Neutrophil (primary cell): ENCODE data around the gene DIRAS1.

ENCODE experiments used
- H3K27ac ChIP-seq: fragments of 200-600 bp; sonication (generic); 2 replicates; pipeline ENCODE4 v1.5.1; 2016; ENCODE audit warnings: mild to moderate bottlenecking, moderate library complexity
- H3K27me3 ChIP-seq: fragments of 200-600 bp; sonication (generic); 2 replicates; pipeline ENCODE4 v1.6.0; 2016; ENCODE audit warnings: mild to moderate bottlenecking
- H3K36me3 ChIP-seq: fragments of 200-600 bp; sonication (generic); 2 replicates; pipeline ENCODE4 v1.5.1; 2017
- H3K4me1 ChIP-seq, 2 experiments: fragments of 200-600 bp in 1 of 2; sonication (generic) in 1 of 2; 1 replicate in 1 of 2; 2 replicates in 1 of 2; pipeline versions ENCODE4 v1.5.1 to v1.6.1; 2013 to 2016; ENCODE audit warnings: low read depth in 1 of 2, low read length in 1 of 2, mild to moderate bottlenecking in 1 of 2, moderate library complexity in 1 of 2; ENCODE audit not compliant: control insufficient read depth in 1 of 2, insufficient read depth in 1 of 2
- H3K4me3 ChIP-seq, 2 experiments: fragments of 200-600 bp in 1 of 2; sonication (generic) in 1 of 2; 1 replicate in 1 of 2; 2 replicates in 1 of 2; pipeline ENCODE4 v1.5.1; 2013 to 2016; ENCODE audit warnings: low read depth in 1 of 2, low read length in 1 of 2, mild to moderate bottlenecking in 1 of 2, moderate library complexity in 1 of 2
- H3K9me3 ChIP-seq: fragments of 200-600 bp; sonication (generic); 2 replicates; pipeline ENCODE4 v1.5.1; 2016
- CTCF ChIP-seq: fragments of 200-600 bp; sonication (generic); IDR thresholded peaks from 2 replicates; pipeline ENCODE4 v1.5.1; 2016; ENCODE audit warnings: antibody characterized with exemption

The DIRAS1 gene

DNA sequence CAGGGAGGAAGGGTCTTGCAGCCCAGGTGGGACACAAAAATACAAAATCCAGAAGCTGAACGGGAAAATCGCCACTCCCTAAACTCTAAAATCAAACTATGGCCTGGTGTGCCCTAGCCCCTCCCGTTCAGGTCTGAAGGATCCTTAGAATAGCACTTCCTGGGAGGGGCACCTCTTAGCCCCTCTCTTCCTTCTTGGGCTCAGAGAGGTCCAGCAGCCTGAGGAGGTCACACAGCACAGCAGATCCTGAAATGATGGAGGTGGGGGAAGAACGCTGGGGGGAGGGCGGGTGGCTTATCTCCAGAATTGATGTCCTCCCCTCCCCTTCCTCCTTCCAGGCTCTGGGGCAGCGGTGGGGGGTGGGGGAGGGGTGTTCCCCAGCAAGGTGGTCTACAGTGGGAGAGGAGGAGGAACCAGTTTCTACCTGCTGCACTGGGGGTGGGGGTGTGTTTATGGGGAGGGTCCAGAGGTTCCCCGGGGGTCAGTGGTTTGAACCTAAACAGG is 1.9 kb downstream of the DIRAS1 start:
- Histone ChIP-seq H3K36me3 (no peaks in the 10 kb centered on the region), H3K27me3 (peaks cover 74% of the 10 kb centered on the region), H3K4me3 (no peak overlapping the region), H3K4me1 (peaks cover 0 to 4% of the 10 kb centered on the region in 2 experiments), H3K27ac (no peak overlapping the region), H3K9me3 (no peaks in the 10 kb centered on the region)
- no peak for TF ChIP-seq CTCF

DNA sequence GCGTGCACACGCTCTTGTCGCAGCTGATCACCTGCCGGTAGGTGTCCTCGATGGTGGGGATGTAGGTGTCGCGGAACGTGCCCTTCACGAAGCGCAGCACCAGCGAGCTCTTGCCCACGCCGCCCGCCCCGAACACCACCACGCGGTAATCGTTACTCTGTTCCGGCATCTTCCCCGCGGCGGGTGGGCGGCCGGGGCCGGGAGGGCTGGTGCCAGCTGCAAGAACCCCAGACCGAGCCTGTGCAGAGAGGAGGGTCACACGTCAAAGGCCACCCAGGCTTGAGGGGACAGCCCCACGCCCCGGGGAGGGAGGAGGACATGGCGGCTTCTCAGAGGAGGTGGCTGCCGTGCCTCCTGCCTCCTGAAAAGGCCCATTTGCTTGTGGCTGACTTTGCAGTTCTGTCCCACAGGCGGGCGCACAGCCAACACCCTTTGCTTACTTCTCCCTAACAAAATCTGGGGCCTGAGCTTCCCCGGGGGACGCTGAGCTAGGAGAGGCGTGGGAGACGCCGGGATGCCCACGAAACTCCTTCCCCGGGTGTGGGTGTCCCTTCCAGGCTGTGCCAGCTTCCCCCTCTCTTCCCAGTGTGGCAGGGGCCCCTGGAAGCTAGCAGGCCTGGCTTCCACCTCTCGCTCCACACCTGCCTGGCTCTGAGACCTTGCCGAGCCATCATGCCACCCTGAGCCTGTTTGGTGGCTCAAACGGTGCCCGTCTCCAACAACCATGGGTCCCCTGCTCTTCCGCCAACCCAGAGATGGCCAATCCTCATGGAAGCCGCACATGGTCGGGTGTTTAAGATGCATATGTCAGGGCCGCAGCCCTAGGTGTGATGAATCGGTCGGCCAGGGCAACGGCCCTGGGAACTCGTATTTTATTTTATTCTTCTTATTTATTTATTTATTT is 3.3 kb downstream of the DIRAS1 start:
- no peak overlapping the region for H3K4me3 ChIP-seq
- peaks cover 60% of the 10 kb centered on the region for H3K27me3 ChIP-seq
- TF ChIP-seq CTCF, result no peak
- no peak overlapping the region for H3K27ac ChIP-seq
- no peaks in the 10 kb centered on the region for H3K36me3 ChIP-seq
- no peaks in the 10 kb centered on the region for H3K9me3 ChIP-seq
- H3K4me1 ChIP-seq, result peaks cover 0 to 4% of the 10 kb centered on the region in 2 experiments

GRCh38 chr19:2716722-2717637 is 4.2 kb downstream of the DIRAS1 start:
- Histone ChIP-seq H3K9me3 (no peaks in the 10 kb centered on the region), H3K36me3 (no peaks in the 10 kb centered on the region), H3K27ac (no peak overlapping the region), H3K27me3 (peaks cover 51% of the 10 kb centered on the region), H3K4me3 (no peak overlapping the region), H3K4me1 (peaks cover 0 to 4% of the 10 kb centered on the region in 2 experiments)
- TF ChIP-seq CTCF, result no peak

- TF ChIP-seq CTCF, result no peak
- Histone ChIP-seq H3K27ac (no peak overlapping the region), H3K4me3 (no peak overlapping the region)
Observed at GRCh38 chr19:2716275-2716650, 4.9 kb downstream of the DIRAS1 start.

GRCh38 chr19:2715470-2716274 is 5.5 kb downstream of the DIRAS1 start:
- Histone ChIP-seq H3K9me3 (no peaks in the 10 kb centered on the region), H3K4me1 (peaks cover 4 to 8% of the 10 kb centered on the region in 2 experiments), H3K36me3 (no peaks in the 10 kb centered on the region), H3K27me3 (peaks cover 39% of the 10 kb centered on the region), H3K4me3 (no peak overlapping the region), H3K27ac (no peak overlapping the region)
- TF ChIP-seq CTCF, result no peak

More at GRCh38 chr19:2716275-2716650, 4.9 kb downstream of the DIRAS1 start:
- H3K4me1 ChIP-seq, result peaks cover 0 to 2% of the 10 kb centered on the region in 2 experiments
- peaks cover 44% of the 10 kb centered on the region for H3K27me3 ChIP-seq
- H3K36me3 ChIP-seq, result no peaks in the 10 kb centered on the region
- no peaks in the 10 kb centered on the region for H3K9me3 ChIP-seq
